MCF 10A (cell line): ENCODE results near the gene GPR151. TPM values are rescaled to one million over a fixed set of nuclear protein-coding genes. Genes with fewer than 3 reads are reported as not detected.

Experiments used
- BruUV-seq: library from RNA; stranded (reverse); fragments of 400-500 nt; replicated peaks from 2 replicates; lab custom pipeline; 2021; lab: Mats Ljungman, UMichigan
- CTCF ChIA-PET: fragments of 300-600 bp; sonication (Branson Sonifier 250); formaldehyde crosslinking; extraction: SDS; loops from one replicate; lab custom pipeline; 2021; ENCODE audit warnings: antibody characterized with exemption, inconsistent platforms; lab: Yijun Ruan, JAX
- POLR2A ChIA-PET: fragments of 300-600, 350-650 bp; sonication (Branson Sonifier 250); formaldehyde crosslinking; extraction: SDS; loops from one replicate; lab custom pipeline; 2020; ENCODE audit warnings: antibody characterized with exemption, inconsistent platforms; lab: Yijun Ruan, JAX
- DNase-seq: peaks from one replicate; pipeline ENCODE4 v3.0.0-alpha.2; 2018; ENCODE audit not compliant: unreplicated experiment
- H3K27ac Mint-ChIP-seq: one replicate; pipeline ENCODE4 v1.8.0; 2022; ENCODE audit warnings: mild to moderate bottlenecking, low read depth, mixed read lengths; ENCODE audit not compliant: unreplicated experiment
- H3K27me3 Mint-ChIP-seq: one replicate; pipeline ENCODE4 v1.8.0; 2022; ENCODE audit warnings: mixed read lengths; ENCODE audit not compliant: insufficient read depth, unreplicated experiment
- H3K36me3 Mint-ChIP-seq: one replicate; pipeline ENCODE4 v1.8.0; 2022; ENCODE audit warnings: mild to moderate bottlenecking, moderate library complexity, mixed read lengths; ENCODE audit not compliant: insufficient read depth, unreplicated experiment
- H3K4me1 Mint-ChIP-seq: one replicate; pipeline ENCODE4 v1.8.0; 2022; ENCODE audit warnings: mixed read lengths; ENCODE audit not compliant: insufficient read depth, unreplicated experiment
- H3K4me3 Mint-ChIP-seq: one replicate; pipeline ENCODE4 v1.8.0; 2022; ENCODE audit warnings: mild to moderate bottlenecking, moderate library complexity, mixed read lengths; ENCODE audit not compliant: unreplicated experiment
- H3K9me3 Mint-ChIP-seq: one replicate; pipeline ENCODE4 v1.8.0; 2022; ENCODE audit warnings: mixed read lengths; ENCODE audit not compliant: unreplicated experiment
- intact Hi-C: fragments of 100-400 bp; cut with micrococcal nuclease; formaldehyde crosslinking; loops from 2 replicates; pipeline ENCODE4 v1.14.1; 2022
- total RNA-seq: library from RNA; stranded (reverse); gene quantifications from 2 replicates; pipeline ENCODE4 v1.2.3, GENCODE V29; 2022
- TF ChIP-seq, protein P1 (sequence below): fragments of 200-600 bp; IDR thresholded peaks from one replicate; pipeline ENCODE4 v1.8.0; 2022; ENCODE audit warnings: antibody characterized with exemption, mild to moderate bottlenecking; ENCODE audit not compliant: unreplicated experiment

The GPR151 gene
- total RNA-seq, 1 experiment from 2014 or later: not detected

DNA sequence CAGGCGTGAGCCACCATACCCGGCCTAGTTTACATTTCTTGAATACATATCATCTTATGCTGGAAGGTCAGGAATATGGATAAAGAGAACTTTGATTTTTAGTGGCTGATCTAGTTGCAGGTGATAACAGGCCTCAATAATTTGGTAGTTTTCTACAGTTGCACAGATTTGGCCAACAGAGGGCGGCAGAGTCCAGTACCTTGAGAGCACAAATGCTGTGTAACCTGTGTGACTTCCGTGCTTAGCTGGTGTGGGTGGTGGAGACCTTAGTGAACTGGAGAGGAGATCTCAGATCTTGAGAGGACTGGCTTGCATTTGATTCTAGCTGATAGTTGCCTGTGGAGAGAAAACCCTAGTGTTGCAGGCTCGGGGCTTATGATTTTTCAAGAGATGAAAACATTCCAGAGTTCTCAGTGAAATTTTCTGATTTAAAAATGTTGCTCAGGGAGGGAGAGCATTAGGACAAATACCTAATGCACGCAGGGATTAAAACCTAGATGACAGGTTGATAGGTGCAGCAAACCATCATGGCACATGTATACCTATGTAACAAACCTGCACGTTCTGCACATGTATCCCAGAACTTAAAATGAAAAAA, 17.4 kb upstream of the GPR151 start:
- intact Hi-C loops: loop anchor here (1.0 to 5.0 kb wide), 3 partner anchors 433 to 1044 kb away; no protein-coding TSS in a partner anchor
- Mint-ChIP-seq H3K36me3 (no peaks in the 10 kb centered on the region), H3K27me3 (no peaks in the 10 kb centered on the region), H3K27ac (no peak overlapping the region), H3K9me3 (no peaks in the 10 kb centered on the region), H3K4me3 (no peak overlapping the region), H3K4me1 (peaks cover 8% of the 10 kb centered on the region)
- no TSS peak for BruUV-seq
- DNase-seq: peak; percentile 90
- POLR2A ChIA-PET: interaction anchor here (0.8 kb wide), 1 partner anchor 656 kb away, joined by 6 read pairs; no protein-coding TSS in a partner anchor
- CTCF ChIA-PET: interaction anchor here (0.6 to 7.9 kb wide), 78 partner anchors 9 to 1045 kb away, joined by 3 to 242 read pairs (median 4); partner anchors contain the start of genes GPR151 and STK32A
- TF ChIP-seq, protein P1, sequence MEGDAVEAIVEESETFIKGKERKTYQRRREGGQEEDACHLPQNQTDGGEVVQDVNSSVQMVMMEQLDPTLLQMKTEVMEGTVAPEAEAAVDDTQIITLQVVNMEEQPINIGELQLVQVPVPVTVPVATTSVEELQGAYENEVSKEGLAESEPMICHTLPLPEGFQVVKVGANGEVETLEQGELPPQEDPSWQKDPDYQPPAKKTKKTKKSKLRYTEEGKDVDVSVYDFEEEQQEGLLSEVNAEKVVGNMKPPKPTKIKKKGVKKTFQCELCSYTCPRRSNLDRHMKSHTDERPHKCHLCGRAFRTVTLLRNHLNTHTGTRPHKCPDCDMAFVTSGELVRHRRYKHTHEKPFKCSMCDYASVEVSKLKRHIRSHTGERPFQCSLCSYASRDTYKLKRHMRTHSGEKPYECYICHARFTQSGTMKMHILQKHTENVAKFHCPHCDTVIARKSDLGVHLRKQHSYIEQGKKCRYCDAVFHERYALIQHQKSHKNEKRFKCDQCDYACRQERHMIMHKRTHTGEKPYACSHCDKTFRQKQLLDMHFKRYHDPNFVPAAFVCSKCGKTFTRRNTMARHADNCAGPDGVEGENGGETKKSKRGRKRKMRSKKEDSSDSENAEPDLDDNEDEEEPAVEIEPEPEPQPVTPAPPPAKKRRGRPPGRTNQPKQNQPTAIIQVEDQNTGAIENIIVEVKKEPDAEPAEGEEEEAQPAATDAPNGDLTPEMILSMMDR: peak; percentile 96

DNA sequence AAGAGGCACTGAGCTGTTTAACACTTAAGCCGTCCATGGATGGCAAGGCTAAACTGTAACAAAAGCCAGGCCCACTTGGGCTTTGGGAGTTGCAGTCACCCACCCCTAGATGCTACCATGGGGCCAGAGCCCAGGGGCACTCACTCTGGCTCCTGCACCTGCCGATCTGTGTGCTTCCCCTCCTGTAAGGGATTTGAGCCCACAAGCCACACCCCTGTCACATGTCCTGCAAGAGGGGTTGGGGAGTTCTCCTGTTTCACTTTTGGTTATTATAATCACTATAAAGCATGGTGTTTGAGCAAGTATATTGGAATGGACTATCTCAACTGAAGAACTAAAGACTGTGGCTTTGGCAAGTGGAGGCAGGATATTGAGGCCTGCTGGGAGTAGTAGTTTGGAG, 14.0 kb upstream of the GPR151 start:
- no peaks in the 10 kb centered on the region for H3K27me3 Mint-ChIP-seq
- intact Hi-C loops: loop anchor here (5.0 kb wide), 1 partner anchor 1047 kb away; no protein-coding TSS in a partner anchor
- no TSS peak for BruUV-seq

DNA sequence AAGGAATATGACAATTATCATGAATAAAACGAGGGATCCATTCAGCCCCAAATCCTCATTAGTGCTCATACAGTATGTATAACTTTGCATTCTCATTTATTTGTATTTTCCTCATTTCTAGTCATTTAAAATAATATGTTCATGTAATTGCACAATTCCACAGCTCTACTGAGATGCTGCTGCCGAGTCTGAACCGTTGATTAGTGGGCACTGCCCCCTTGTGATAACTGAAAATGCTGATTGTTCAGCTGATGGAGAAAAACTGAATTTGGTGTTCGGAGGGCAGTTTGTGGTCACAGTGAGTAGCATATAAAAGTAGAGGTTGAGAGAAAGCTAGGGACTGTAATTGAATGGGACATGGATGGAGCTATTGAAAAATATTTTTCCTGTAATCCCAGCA, 12.2 kb upstream of the GPR151 start:
- Mint-ChIP-seq H3K4me1 (peaks cover 16% of the 10 kb centered on the region), H3K4me3 (no peak overlapping the region), H3K36me3 (no peaks in the 10 kb centered on the region), H3K9me3 (no peaks in the 10 kb centered on the region), H3K27ac (no peak overlapping the region), H3K27me3 (no peaks in the 10 kb centered on the region)
- ChIA-PET CTCF (interaction anchor here (0.6 to 3.8 kb wide), 9 partner anchors 12 to 869 kb away, joined by 3 to 25 read pairs (median 3); partner anchors contain the start of genes GPR151 and TCERG1), POLR2A (interaction anchor here (1.2 kb wide), 1 partner anchor 60 kb away, joined by 3 read pairs; no protein-coding TSS in a partner anchor)
- peak; percentile 36 for DNase-seq
- no TSS peak for BruUV-seq
- intact Hi-C loops: no loop called here
- TF ChIP-seq, protein P1: peak; percentile 9

More for the DNA sequence above, 14.0 kb upstream of the GPR151 start:
- TF ChIP-seq, protein P1: no peak
- no peaks in the 10 kb centered on the region for H3K9me3 Mint-ChIP-seq
- peaks cover 20% of the 10 kb centered on the region for H3K4me1 Mint-ChIP-seq
- H3K27ac Mint-ChIP-seq: no peak overlapping the region
- no peaks in the 10 kb centered on the region for H3K36me3 Mint-ChIP-seq
- no peak for DNase-seq
- CTCF ChIA-PET: interaction anchor here (0.7 to 7.9 kb wide), 6 partner anchors 9 to 859 kb away, joined by 3 to 242 read pairs (median 49); no protein-coding TSS in a partner anchor
- no peak overlapping the region for H3K4me3 Mint-ChIP-seq
- POLR2A ChIA-PET: interaction anchor here (1.6 kb wide), 1 partner anchor 14 kb away, joined by 5 read pairs; the partner anchor contains the start of gene GPR151

DNA sequence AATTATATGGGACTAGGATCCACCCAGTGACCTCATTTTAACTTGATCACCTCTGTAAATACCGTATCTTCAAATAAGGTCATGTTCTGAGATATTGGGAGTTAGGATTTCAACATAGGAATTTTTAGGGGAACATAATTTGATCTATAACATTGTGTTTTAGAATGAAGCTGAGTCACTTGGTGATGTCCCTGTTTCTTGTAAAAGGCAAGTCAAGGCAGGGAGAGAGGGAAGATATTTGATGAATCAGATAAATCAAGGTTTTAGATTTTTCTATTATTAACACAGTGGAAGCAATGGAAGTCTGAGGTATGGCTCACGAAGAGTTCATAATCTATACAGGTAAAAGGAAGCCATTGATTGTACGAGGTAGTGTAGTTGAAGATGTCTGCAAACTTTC, 11.8 kb upstream of the GPR151 start:
- no peak overlapping the region for H3K4me3 Mint-ChIP-seq
- H3K27me3 Mint-ChIP-seq: no peaks in the 10 kb centered on the region
- DNase-seq: no peak
- no peaks in the 10 kb centered on the region for H3K9me3 Mint-ChIP-seq
- no peak overlapping the region for H3K27ac Mint-ChIP-seq
- POLR2A ChIA-PET: interaction anchor here (1.2 kb wide), 1 partner anchor 60 kb away, joined by 3 read pairs; no protein-coding TSS in a partner anchor
- BruUV-seq: no TSS peak
- peaks cover 14% of the 10 kb centered on the region for H3K4me1 Mint-ChIP-seq
- CTCF ChIA-PET: interaction anchor here (0.5 to 3.8 kb wide), 12 partner anchors 11 to 1891 kb away, joined by 3 to 25 read pairs (median 3); partner anchors contain the start of genes GPR151 and TCERG1
- no peaks in the 10 kb centered on the region for H3K36me3 Mint-ChIP-seq
- TF ChIP-seq, protein P1: no peak
- intact Hi-C loops: no loop called here
